GM08714 (cell line): ENCODE results near the gene CCDC66.
"Not testable (repeated sequence)": the region's sequence is repeated elsewhere in the genome, so short reads cannot be mapped to it uniquely, and the experiment has no call there.

Source experiments
- H3K4me3 ChIP-seq: fragments of 200-500 bp; sonication (Bioruptor generic); 2 replicates; pipeline ENCODE4 v1.5.1; 2014; ENCODE audit warnings: mild to moderate bottlenecking, low read length, inconsistent platforms
- ZNF274 ChIP-seq: IDR thresholded peaks from 2 replicates; pipeline ENCODE4 v1.6.1; 2012; ENCODE audit warnings: mild to moderate bottlenecking, low read depth, low read length

Gene CCDC66

GRCh38 chr3:56556908-56557830, at the start of gene CCDC66:
Gene CCDC66 (plus strand): TSS chr3:56557175. CDS start chr3:56557243, 68 bp downstream.
- H3K4me3 ChIP-seq, result peak within 1 kb of the TSS; percentile 98
- no peak for TF ChIP-seq ZNF274

GRCh38 chr3:56519641-56520040, 37.3 kb upstream of the CCDC66 start:
- H3K4me3 ChIP-seq, result no peak overlapping the region
- TF ChIP-seq ZNF274, result no peak

- no peak for TF ChIP-seq ZNF274
- no peak overlapping the region for H3K4me3 ChIP-seq
Measured at GRCh38 chr3:56522374-56522773, 34.6 kb upstream of the CCDC66 start.

- no peak overlapping the region for H3K4me3 ChIP-seq
- no peak for TF ChIP-seq ZNF274
Measured at GRCh38 chr3:56525291-56525690, 31.7 kb upstream of the CCDC66 start.

- H3K4me3 ChIP-seq, result no peak overlapping the region
- no peak for TF ChIP-seq ZNF274
Measured at GRCh38 chr3:56536735-56537134, 20.2 kb upstream of the CCDC66 start.

GRCh38 chr3:56547486-56547885, 9.5 kb upstream of the CCDC66 start:
- TF ChIP-seq ZNF274, result no peak

GRCh38 chr3:56557831-56558170, 826 bp downstream of the CCDC66 start:
- TF ChIP-seq ZNF274, result no peak
- H3K4me3 ChIP-seq, result peak overlapping the region; percentile 98

More at GRCh38 chr3:56547486-56547885, 9.5 kb upstream of the CCDC66 start:
- H3K4me3 ChIP-seq, result no peak overlapping the region

- TF ChIP-seq ZNF274, result no peak
- H3K4me3 ChIP-seq, result no peak overlapping the region
Measured at GRCh38 chr3:56573501-56573900, 16.5 kb downstream of the CCDC66 start.

- not testable (repeated sequence) for H3K4me3 ChIP-seq
Measured at GRCh38 chr3:56581941-56582340, 25.0 kb downstream of the CCDC66 start.

- H3K4me3 ChIP-seq, result not testable (repeated sequence)
Measured at GRCh38 chr3:56584275-56584674, 27.3 kb downstream of the CCDC66 start.

GRCh38 chr3:56590814-56591213, 33.8 kb downstream of the CCDC66 start:
- H3K4me3 ChIP-seq, result no peak overlapping the region
- no peak for TF ChIP-seq ZNF274

- no peak overlapping the region for H3K4me3 ChIP-seq
- TF ChIP-seq ZNF274, result no peak
Measured at GRCh38 chr3:56591262-56591661, 34.3 kb downstream of the CCDC66 start.

- H3K4me3 ChIP-seq, result no peak overlapping the region
- TF ChIP-seq ZNF274, result no peak
Measured at GRCh38 chr3:56593455-56594158, 36.6 kb downstream of the CCDC66 start.

- TF ChIP-seq ZNF274, result no peak
- H3K4me3 ChIP-seq, result no peak overlapping the region
Measured at GRCh38 chr3:56595975-56596840, 39.2 kb downstream of the CCDC66 start.

- not testable (repeated sequence) for H3K4me3 ChIP-seq
Measured at GRCh38 chr3:56608479-56608878, 51.5 kb downstream of the CCDC66 start.
